ENCODE data around the gene CNTNAP2.

Gene CNTNAP2

GRCh38 chr7:147296986-147297385, 1180.4 kb downstream of the CNTNAP2 start:
- DNase-seq, result no peak

GRCh38 chr7:147298611-147299043, 1182.0 kb downstream of the CNTNAP2 start:
- no peak for DNase-seq

- no peak for DNase-seq
Observed at GRCh38 chr7:147300293-147300692, 1183.7 kb downstream of the CNTNAP2 start.

- DNase-seq, result no peak
Observed at GRCh38 chr7:147304376-147304775, 1187.8 kb downstream of the CNTNAP2 start.

- no peak for DNase-seq
Observed at GRCh38 chr7:147305827-147306226, 1189.2 kb downstream of the CNTNAP2 start.

GRCh38 chr7:147308539-147308938, 1191.9 kb downstream of the CNTNAP2 start:
- no peak for DNase-seq

GRCh38 chr7:147311336-147311735, 1194.7 kb downstream of the CNTNAP2 start:
- DNase-seq, result no peak

GRCh38 chr7:147321504-147321903, 1204.9 kb downstream of the CNTNAP2 start:
- DNase-seq, result no peak

- no peak for DNase-seq
Observed at GRCh38 chr7:147332988-147333387, 1216.4 kb downstream of the CNTNAP2 start.

- DNase-seq, result no peak
Observed at GRCh38 chr7:147363101-147363500, 1246.5 kb downstream of the CNTNAP2 start.

GRCh38 chr7:147376192-147376591, 1259.6 kb downstream of the CNTNAP2 start:
- DNase-seq, result no peak

GRCh38 chr7:147380926-147381325, 1264.3 kb downstream of the CNTNAP2 start:
- DNase-seq, result no peak

GRCh38 chr7:147394329-147394728, 1277.7 kb downstream of the CNTNAP2 start:
- no peak for DNase-seq

GRCh38 chr7:147400221-147400689, 1283.7 kb downstream of the CNTNAP2 start:
- DNase-seq, result no peak

- DNase-seq, result no peak
Observed at GRCh38 chr7:147400925-147401324, 1284.3 kb downstream of the CNTNAP2 start.

- no peak for DNase-seq
Observed at GRCh38 chr7:147405621-147406020, 1289.0 kb downstream of the CNTNAP2 start.

GRCh38 chr7:147406521-147407135, 1290.0 kb downstream of the CNTNAP2 start:
- DNase-seq, result no peak

GRCh38 chr7:147411096-147411495, 1294.5 kb downstream of the CNTNAP2 start:
- no peak for DNase-seq

- no peak for DNase-seq
Observed at GRCh38 chr7:147412109-147412508, 1295.5 kb downstream of the CNTNAP2 start.

- no peak for DNase-seq
Observed at GRCh38 chr7:147412782-147413556, 1296.4 kb downstream of the CNTNAP2 start.

- no peak for DNase-seq
Observed at GRCh38 chr7:147413557-147413870, 1296.9 kb downstream of the CNTNAP2 start.

- no peak for DNase-seq
Observed at GRCh38 chr7:147415991-147416390, 1299.4 kb downstream of the CNTNAP2 start.

GRCh38 chr7:147418966-147419365, 1302.4 kb downstream of the CNTNAP2 start:
- DNase-seq, result no peak

- no peak for DNase-seq
Observed at GRCh38 chr7:147423875-147424274, 1307.3 kb downstream of the CNTNAP2 start.

GRCh38 chr7:147428075-147428474, 1311.5 kb downstream of the CNTNAP2 start:
- DNase-seq, result no peak

Measured in CD4-positive, alpha-beta T cell treated with Interleukin-4 for 4 hours (primary cell).